ENCODE measurements around the gene PURB. TPM values are rescaled to one million over a fixed set of nuclear protein-coding genes. Genes with fewer than 3 reads are reported as not detected.

Gene PURB
- total and polyA plus RNA-seq, 9 of the 15 experiments (the other 6 are each of a cell fraction or from before 2014, with no cell fraction given), result 1.6 to 14.1 (median 8.8) TPM

DNA sequence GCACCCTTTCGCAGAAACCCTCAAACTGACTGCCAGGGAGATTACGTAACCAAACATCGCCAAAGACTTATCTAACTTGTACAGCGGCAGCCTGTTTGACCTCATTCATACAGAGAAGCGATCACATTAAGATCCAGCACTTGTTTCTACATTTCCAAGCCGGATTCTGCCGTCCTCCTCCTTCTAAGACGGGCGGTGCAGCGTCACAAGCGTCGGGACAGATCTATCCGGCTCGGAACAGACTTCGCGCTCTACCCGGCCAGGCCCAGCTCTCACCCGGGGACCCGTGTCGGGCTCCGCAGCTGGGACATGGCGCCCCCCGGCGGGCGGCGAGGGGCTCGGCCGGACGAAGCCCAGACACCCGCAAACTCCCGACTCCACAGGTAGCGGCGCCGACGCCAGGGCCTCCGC is 37.8 kb downstream of the PURB start (continued):
- TF ChIP-seq, protein P1, sequence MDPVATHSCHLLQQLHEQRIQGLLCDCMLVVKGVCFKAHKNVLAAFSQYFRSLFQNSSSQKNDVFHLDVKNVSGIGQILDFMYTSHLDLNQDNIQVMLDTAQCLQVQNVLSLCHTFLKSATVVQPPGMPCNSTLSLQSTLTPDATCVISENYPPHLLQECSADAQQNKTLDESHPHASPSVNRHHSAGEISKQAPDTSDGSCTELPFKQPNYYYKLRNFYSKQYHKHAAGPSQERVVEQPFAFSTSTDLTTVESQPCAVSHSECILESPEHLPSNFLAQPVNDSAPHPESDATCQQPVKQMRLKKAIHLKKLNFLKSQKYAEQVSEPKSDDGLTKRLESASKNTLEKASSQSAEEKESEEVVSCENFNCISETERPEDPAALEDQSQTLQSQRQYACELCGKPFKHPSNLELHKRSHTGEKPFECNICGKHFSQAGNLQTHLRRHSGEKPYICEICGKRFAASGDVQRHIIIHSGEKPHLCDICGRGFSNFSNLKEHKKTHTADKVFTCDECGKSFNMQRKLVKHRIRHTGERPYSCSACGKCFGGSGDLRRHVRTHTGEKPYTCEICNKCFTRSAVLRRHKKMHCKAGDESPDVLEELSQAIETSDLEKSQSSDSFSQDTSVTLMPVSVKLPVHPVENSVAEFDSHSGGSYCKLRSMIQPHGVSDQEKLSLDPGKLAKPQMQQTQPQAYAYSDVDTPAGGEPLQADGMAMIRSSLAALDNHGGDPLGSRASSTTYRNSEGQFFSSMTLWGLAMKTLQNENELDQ (CRISPR knock-in tag; IDR thresholded peaks at IDR 0.05; ENCODE audit: borderline replicate concordance), result no peak
- TF ChIP-seq ZNF146 (CRISPR knock-in tag; IDR thresholded peaks at IDR 0.05; ENCODE audit: unreplicated experiment) (no peak), XRCC3 (IDR thresholded peaks at IDR 0.05) (no peak), HDAC6 (IDR thresholded peaks at IDR 0.05; ENCODE audit: low read depth, low read length) (no peak), HOXB6 (CRISPR knock-in tag; IDR thresholded peaks at IDR 0.05; ENCODE audit: borderline replicate concordance) (no peak), RBM15 (IDR thresholded peaks at IDR 0.05; ENCODE audit: insufficient read depth, low read length) (no peak), FOXM1 (IDR thresholded peaks at IDR 0.05; ENCODE audit: low read depth) (peak; percentile 73), FOXM1 (CRISPR knock-in tag; IDR thresholded peaks at IDR 0.05; ENCODE audit: low read depth) (0 out of 2 replicates have a peak, but pooled peaks have one; percentile 87), RAD51 (IDR thresholded peaks at IDR 0.05; ENCODE audit: borderline replicate concordance, low read depth) (no peak; the same call in 1 of the 2 replicates), TBL1XR1 (IDR thresholded peaks at IDR 0.05; ENCODE audit: low read length in 2 of 2) (peak; percentile 4 to 31; a peak in 1 of 4 replicates), ZNF133 (CRISPR knock-in tag; IDR thresholded peaks at IDR 0.05) (no peak), PRPF4 (IDR thresholded peaks at IDR 0.05; ENCODE audit: insufficient read depth, low read depth, low read length, poor library complexity, severe bottlenecking) (no peak), TAL1 (IDR thresholded peaks at IDR 0.05) (peak; percentile 85), ZNF445 (CRISPR knock-in tag; IDR thresholded peaks at IDR 0.05; ENCODE audit: low read depth) (no peak), NR3C1 (CRISPR knock-in tag; IDR thresholded peaks at IDR 0.05) (no peak), SMARCE1 (IDR thresholded peaks at IDR 0.05) (peak; percentile 93), STAT5B (CRISPR knock-in tag; IDR thresholded peaks at IDR 0.05) (no peak), RFX1 (IDR thresholded peaks at IDR 0.05) (no peak), PURB (CRISPR knock-in tag; IDR thresholded peaks at IDR 0.05; ENCODE audit: low read depth) (no peak), JUNB (CRISPR knock-in tag; conservative IDR thresholded peaks at IDR 0.05) (no peak), GABPA (tag; conservative IDR thresholded peaks at IDR 0.05; ENCODE audit: low read depth) (peak; percentile 59)
- TF ChIP-seq, protein P2, sequence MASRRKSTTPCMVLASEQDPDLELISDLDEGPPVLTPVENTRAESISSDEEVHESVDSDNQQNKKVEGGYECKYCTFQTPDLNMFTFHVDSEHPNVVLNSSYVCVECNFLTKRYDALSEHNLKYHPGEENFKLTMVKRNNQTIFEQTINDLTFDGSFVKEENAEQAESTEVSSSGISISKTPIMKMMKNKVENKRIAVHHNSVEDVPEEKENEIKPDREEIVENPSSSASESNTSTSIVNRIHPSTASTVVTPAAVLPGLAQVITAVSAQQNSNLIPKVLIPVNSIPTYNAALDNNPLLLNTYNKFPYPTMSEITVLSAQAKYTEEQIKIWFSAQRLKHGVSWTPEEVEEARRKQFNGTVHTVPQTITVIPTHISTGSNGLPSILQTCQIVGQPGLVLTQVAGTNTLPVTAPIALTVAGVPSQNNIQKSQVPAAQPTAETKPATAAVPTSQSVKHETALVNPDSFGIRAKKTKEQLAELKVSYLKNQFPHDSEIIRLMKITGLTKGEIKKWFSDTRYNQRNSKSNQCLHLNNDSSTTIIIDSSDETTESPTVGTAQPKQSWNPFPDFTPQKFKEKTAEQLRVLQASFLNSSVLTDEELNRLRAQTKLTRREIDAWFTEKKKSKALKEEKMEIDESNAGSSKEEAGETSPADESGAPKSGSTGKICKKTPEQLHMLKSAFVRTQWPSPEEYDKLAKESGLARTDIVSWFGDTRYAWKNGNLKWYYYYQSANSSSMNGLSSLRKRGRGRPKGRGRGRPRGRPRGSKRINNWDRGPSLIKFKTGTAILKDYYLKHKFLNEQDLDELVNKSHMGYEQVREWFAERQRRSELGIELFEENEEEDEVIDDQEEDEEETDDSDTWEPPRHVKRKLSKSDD (conservative IDR thresholded peaks at IDR 0.05; ENCODE audit: low read length), result no peak
- TF ChIP-seq, protein P3, sequence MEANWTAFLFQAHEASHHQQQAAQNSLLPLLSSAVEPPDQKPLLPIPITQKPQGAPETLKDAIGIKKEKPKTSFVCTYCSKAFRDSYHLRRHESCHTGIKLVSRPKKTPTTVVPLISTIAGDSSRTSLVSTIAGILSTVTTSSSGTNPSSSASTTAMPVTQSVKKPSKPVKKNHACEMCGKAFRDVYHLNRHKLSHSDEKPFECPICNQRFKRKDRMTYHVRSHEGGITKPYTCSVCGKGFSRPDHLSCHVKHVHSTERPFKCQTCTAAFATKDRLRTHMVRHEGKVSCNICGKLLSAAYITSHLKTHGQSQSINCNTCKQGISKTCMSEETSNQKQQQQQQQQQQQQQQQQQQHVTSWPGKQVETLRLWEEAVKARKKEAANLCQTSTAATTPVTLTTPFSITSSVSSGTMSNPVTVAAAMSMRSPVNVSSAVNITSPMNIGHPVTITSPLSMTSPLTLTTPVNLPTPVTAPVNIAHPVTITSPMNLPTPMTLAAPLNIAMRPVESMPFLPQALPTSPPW (CRISPR knock-in tag; IDR thresholded peaks at IDR 0.05), result no peak
- TF ChIP-seq, protein P4, sequence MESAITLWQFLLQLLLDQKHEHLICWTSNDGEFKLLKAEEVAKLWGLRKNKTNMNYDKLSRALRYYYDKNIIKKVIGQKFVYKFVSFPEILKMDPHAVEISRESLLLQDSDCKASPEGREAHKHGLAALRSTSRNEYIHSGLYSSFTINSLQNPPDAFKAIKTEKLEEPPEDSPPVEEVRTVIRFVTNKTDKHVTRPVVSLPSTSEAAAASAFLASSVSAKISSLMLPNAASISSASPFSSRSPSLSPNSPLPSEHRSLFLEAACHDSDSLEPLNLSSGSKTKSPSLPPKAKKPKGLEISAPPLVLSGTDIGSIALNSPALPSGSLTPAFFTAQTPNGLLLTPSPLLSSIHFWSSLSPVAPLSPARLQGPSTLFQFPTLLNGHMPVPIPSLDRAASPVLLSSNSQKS (CRISPR knock-in tag; IDR thresholded peaks at IDR 0.05), result no peak

Measured in K562 (cell line).